ENCODE results near the gene CCNYL1. TPM values are rescaled to one million over a fixed set of nuclear protein-coding genes. Genes with fewer than 3 reads are reported as not detected.
A peak's percentile ranks its signal among the peaks of the same experiment; 100 is the strongest.

Gene CCNYL1
- total RNA-seq, 1 donor from 2014 or later, result 25.6 TPM

- ATAC-seq, result peak; percentile 22 to 40
Observed at GRCh38 chr2:207744451-207744850, 33.0 kb downstream of the CCNYL1 start.

GRCh38 chr2:207746131-207746530 is 34.7 kb downstream of the CCNYL1 start:
- peak; percentile 83 for TF ChIP-seq CTCF (IDR thresholded peaks at IDR 0.05)
- H3K36me3 ChIP-seq, result peaks cover 54% of the 10 kb centered on the region

More at GRCh38 chr2:207744451-207744850, 33.0 kb downstream of the CCNYL1 start:
- H3K9me3 ChIP-seq, result no peaks in the 10 kb centered on the region
- H3K27ac ChIP-seq, result no peak overlapping the region
- no peaks in the 10 kb centered on the region for H3K27me3 ChIP-seq (ENCODE audit: low read depth)
- H3K36me3 ChIP-seq, result peaks cover 49% of the 10 kb centered on the region
- H3K4me3 ChIP-seq, result no peak overlapping the region
- DNase-seq, result no peak
- no peak for TF ChIP-seq CTCF (IDR thresholded peaks at IDR 0.05)
- intact Hi-C loops (cut with DNase I), result no loop called here
- H3K4me1 ChIP-seq, result peaks cover 10% of the 10 kb centered on the region

GRCh38 chr2:207747653-207748560 is 36.5 kb downstream of the CCNYL1 start:
- Histone ChIP-seq H3K27me3 (ENCODE audit: low read depth) (no peaks in the 10 kb centered on the region), H3K27ac (no peak overlapping the region), H3K36me3 (peaks cover 58% of the 10 kb centered on the region), H3K4me3 (no peak overlapping the region), H3K4me1 (peaks cover 10% of the 10 kb centered on the region), H3K9me3 (no peaks in the 10 kb centered on the region)
- DNase-seq, result no peak
- TF ChIP-seq CTCF (IDR thresholded peaks at IDR 0.05), result no peak
- ATAC-seq, result peak; percentile 19 to 43
- intact Hi-C loops (cut with DNase I), result no loop called here

More at GRCh38 chr2:207746131-207746530, 34.7 kb downstream of the CCNYL1 start:
- intact Hi-C loops (cut with DNase I), result no loop called here
- ATAC-seq (peak; percentile 85 to 86), DNase-seq (no peak)
- Histone ChIP-seq H3K9me3 (no peaks in the 10 kb centered on the region), H3K4me3 (no peak overlapping the region), H3K4me1 (peaks cover 10% of the 10 kb centered on the region), H3K27ac (no peak overlapping the region), H3K27me3 (ENCODE audit: low read depth) (no peaks in the 10 kb centered on the region)

GRCh38 chr2:207748993-207749392 is 37.6 kb downstream of the CCNYL1 start:
- Histone ChIP-seq H3K4me3 (no peak overlapping the region), H3K36me3 (peaks cover 58% of the 10 kb centered on the region), H3K9me3 (no peaks in the 10 kb centered on the region), H3K27ac (no peak overlapping the region), H3K4me1 (peaks cover 10% of the 10 kb centered on the region), H3K27me3 (ENCODE audit: low read depth) (no peaks in the 10 kb centered on the region)
- no peak for TF ChIP-seq CTCF (IDR thresholded peaks at IDR 0.05)
- ATAC-seq (no peak), DNase-seq (no peak)
- intact Hi-C loops (cut with DNase I), result no loop called here

- H3K9me3 ChIP-seq, result no peaks in the 10 kb centered on the region
- H3K4me1 ChIP-seq, result peaks cover 10% of the 10 kb centered on the region
- DNase-seq (no peak), ATAC-seq (no peak)
- no peak overlapping the region for H3K4me3 ChIP-seq
- H3K27ac ChIP-seq, result no peak overlapping the region
- TF ChIP-seq CTCF (IDR thresholded peaks at IDR 0.05), result no peak
- intact Hi-C loops (cut with DNase I), result no loop called here
- H3K36me3 ChIP-seq, result peaks cover 66% of the 10 kb centered on the region
- no peaks in the 10 kb centered on the region for H3K27me3 ChIP-seq (ENCODE audit: low read depth)
Observed at GRCh38 chr2:207749873-207750272, 38.4 kb downstream of the CCNYL1 start.
